Lung (tissue), 12 donors: Measurements from ENCODE around the gene CDK5RAP2. TPM values are rescaled to one million over a fixed set of nuclear protein-coding genes. Genes with fewer than 3 reads are reported as not detected.

ENCODE experiments used
- ATAC-seq: fragments of 200-7000 bp; cut with Tn5 transposase; one replicate; pipeline ENCODE4 v1.9.1; 2020; ENCODE audit warnings: moderate number of reproducible peaks; ENCODE audit not compliant: insufficient read depth, low FRiP score
- DNase-seq, 3 donors: peaks; one replicate each; pipeline ENCODE4 v3.0.0-alpha.2; 2013 to 2017
- H3K27ac ChIP-seq, 2 donors: one replicate each; pipeline ENCODE4 v1.5.1; 2013; ENCODE audit warnings: mild to moderate bottlenecking in 2 of 2, moderate library complexity in 2 of 2, control low read depth in 1 of 2, inconsistent platforms in 1 of 2, low read depth in 1 of 2, low read length in 1 of 2
- H3K27me3 ChIP-seq, 3 donors: one replicate each; pipeline ENCODE4 v1.5.1; 2013; ENCODE audit warnings: low read length in 2 of 3; ENCODE audit not compliant: control insufficient read depth in 3 of 3, insufficient read depth in 3 of 3
- H3K36me3 ChIP-seq, 4 donors: one replicate each; pipeline ENCODE4 v1.5.1; 2013; ENCODE audit warnings: low read length in 4 of 4, mild to moderate bottlenecking in 1 of 4, moderate library complexity in 1 of 4; ENCODE audit not compliant: control insufficient read depth in 4 of 4, insufficient read depth in 4 of 4
- H3K4me1 ChIP-seq, 5 donors: one replicate each; pipeline ENCODE4 v1.5.1; 2013; ENCODE audit warnings: low read length in 5 of 5, mild to moderate bottlenecking in 2 of 5, moderate library complexity in 1 of 5; ENCODE audit not compliant: control insufficient read depth in 5 of 5, insufficient read depth in 5 of 5
- H3K4me3 ChIP-seq: one replicate; pipeline ENCODE4 v1.5.1; 2013; ENCODE audit warnings: mild to moderate bottlenecking, control low read depth, moderate library complexity
- H3K9ac ChIP-seq, 2 donors: one replicate each; pipeline ENCODE4 v1.5.1; 2013; ENCODE audit warnings: low read length in 2 of 2, control low read depth in 1 of 2; ENCODE audit not compliant: insufficient read depth in 1 of 2
- H3K9me3 ChIP-seq, 4 donors: one replicate each; pipeline ENCODE4 v1.5.1; 2013; ENCODE audit warnings: low read length in 3 of 4, mild to moderate bottlenecking in 1 of 4, moderate library complexity in 1 of 4; ENCODE audit not compliant: control insufficient read depth in 4 of 4, insufficient read depth in 3 of 4
- WGBS, 2 donors: extraction: QIAGEN DNeasy Blood & Tissue Kit; methylation state at CpG; one replicate each; pipeline ENCODE4 v1.1.7; 2013; 5-methylcytosine and 5-hydroxymethylcytosine counted together
- polyA plus RNA-seq, 2 donors: library from polyadenylated mRNA; stranded (reverse); fragments of 200-250 nt; gene quantifications; one replicate each; pipeline ENCODE4 v1.2.1, GENCODE V29; 2013
- total RNA-seq, 2 donors: library from RNA; depleted of rRNA in 1 of 2; stranded (reverse); fragments of >200 nt in 1 of 2; gene quantifications; one replicate each; pipeline ENCODE4 v1.2.1, GENCODE V29; 2014 to 2021
- TF ChIP-seq, protein P1 (sequence below): IDR thresholded peaks from 2 replicates; pipeline ENCODE4 v1.5.1; 2012; ENCODE audit warnings: mild to moderate bottlenecking; ENCODE audit errors: control extremely low read depth, extremely low read depth
- donor health status: control.
- donor health status: control.
- donor health status: Bipolar disorder and iron deficiency.
- donor health status: healthy.
- donor health status: DM: yes; HTN: yes; CAD: no.

CDK5RAP2 gene
- total and polyA plus RNA-seq, 4 donors: 25.6 to 65.7 (median 35.9) TPM

DNA sequence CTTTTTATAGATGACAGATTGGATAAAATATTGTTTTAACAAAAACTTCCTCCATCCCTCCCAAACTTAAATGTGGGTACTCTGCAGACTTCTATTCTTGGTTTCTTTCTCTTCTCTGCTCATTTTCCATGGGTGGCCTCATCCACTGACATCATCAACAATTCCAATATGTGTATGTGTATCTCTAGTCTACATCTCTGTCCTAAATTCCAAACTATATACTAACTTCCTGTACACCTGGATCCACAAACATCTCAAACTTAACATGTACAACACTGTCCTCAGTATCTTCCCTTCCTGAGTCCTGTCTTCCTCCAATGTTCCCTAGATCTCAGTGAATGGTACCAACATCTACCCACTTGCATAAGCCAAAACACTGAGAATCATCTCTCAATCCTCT lies 28.5 kb upstream of the CDK5RAP2 start:
- Histone ChIP-seq H3K27ac (no peak overlapping the region), H3K4me1 (no peaks in the 10 kb centered on the region), H3K4me3 (no peak overlapping the region), H3K27me3 (no peaks in the 10 kb centered on the region), H3K9me3 (no peaks in the 10 kb centered on the region), H3K9ac (no peak overlapping the region), H3K36me3 (peaks cover 3 to 24% (median 10%) of the 10 kb centered on the region in 4 donors)
- TF ChIP-seq, protein P1, sequence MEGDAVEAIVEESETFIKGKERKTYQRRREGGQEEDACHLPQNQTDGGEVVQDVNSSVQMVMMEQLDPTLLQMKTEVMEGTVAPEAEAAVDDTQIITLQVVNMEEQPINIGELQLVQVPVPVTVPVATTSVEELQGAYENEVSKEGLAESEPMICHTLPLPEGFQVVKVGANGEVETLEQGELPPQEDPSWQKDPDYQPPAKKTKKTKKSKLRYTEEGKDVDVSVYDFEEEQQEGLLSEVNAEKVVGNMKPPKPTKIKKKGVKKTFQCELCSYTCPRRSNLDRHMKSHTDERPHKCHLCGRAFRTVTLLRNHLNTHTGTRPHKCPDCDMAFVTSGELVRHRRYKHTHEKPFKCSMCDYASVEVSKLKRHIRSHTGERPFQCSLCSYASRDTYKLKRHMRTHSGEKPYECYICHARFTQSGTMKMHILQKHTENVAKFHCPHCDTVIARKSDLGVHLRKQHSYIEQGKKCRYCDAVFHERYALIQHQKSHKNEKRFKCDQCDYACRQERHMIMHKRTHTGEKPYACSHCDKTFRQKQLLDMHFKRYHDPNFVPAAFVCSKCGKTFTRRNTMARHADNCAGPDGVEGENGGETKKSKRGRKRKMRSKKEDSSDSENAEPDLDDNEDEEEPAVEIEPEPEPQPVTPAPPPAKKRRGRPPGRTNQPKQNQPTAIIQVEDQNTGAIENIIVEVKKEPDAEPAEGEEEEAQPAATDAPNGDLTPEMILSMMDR: no peak
- no peak for DNase-seq
- no peak for ATAC-seq

DNA sequence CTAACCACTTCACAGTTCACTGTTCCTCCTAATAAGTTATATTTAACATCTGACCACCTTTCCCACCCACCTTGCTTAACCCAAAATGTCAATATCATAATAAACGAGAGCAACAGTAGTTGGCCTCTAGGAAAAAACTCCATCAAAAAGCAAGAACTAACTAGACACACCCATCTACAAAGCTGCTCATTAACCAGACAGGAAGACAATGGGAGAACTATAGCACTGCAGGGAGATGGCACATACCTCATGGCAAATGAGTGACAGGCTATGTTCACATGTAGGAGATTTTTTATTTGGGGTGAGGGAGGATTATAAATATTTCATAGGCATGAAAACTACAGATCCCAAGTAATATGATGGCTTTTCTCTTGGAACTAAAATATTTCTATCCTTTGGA lies 23.6 kb upstream of the CDK5RAP2 start:
- H3K27me3 ChIP-seq: no peaks in the 10 kb centered on the region
- H3K9me3 ChIP-seq: no peaks in the 10 kb centered on the region
- DNase-seq (no peak), ATAC-seq (no peak)
- no peaks in the 10 kb centered on the region for H3K4me1 ChIP-seq
- H3K27ac ChIP-seq: no peak overlapping the region
- peaks cover 3 to 24% (median 10%) of the 10 kb centered on the region in 4 donors for H3K36me3 ChIP-seq
- no peak overlapping the region for H3K9ac ChIP-seq
- no peak overlapping the region for H3K4me3 ChIP-seq
- 70 to 78% methylated on average over 1 of the region's 1 CpG for WGBS, 2 donors
- TF ChIP-seq, protein P1: no peak

DNA sequence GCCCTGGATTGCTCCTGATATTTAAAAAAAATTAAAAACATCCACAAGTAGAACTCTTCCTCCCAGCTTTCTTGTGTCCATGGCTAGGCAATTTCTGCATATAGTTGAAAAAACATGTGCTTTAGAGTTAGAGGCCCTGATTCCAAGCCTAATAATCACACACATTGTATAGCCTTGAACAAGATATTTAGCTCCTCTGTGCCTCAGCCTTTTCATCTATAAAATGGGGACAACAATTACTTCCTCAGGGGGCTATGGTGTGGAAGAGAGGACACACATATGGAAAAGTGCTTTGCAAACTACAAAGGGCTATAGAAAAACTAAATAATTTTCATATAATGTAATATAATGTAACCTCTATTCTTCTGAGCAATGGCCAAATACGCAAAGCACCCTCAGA lies 23.0 kb upstream of the CDK5RAP2 start:
- DNase-seq: no peak
- no peaks in the 10 kb centered on the region for H3K4me1 ChIP-seq
- no peak overlapping the region for H3K4me3 ChIP-seq
- H3K36me3 ChIP-seq: peaks cover 3 to 21% (median 10%) of the 10 kb centered on the region in 4 donors
- TF ChIP-seq, protein P1: no peak
- 94 to 100% methylated on average over 1 of the region's 1 CpG for WGBS, 2 donors
- H3K27me3 ChIP-seq: no peaks in the 10 kb centered on the region
- no peak for ATAC-seq
- H3K9me3 ChIP-seq: no peaks in the 10 kb centered on the region
- no peak overlapping the region for H3K9ac ChIP-seq
- no peak overlapping the region for H3K27ac ChIP-seq

DNA sequence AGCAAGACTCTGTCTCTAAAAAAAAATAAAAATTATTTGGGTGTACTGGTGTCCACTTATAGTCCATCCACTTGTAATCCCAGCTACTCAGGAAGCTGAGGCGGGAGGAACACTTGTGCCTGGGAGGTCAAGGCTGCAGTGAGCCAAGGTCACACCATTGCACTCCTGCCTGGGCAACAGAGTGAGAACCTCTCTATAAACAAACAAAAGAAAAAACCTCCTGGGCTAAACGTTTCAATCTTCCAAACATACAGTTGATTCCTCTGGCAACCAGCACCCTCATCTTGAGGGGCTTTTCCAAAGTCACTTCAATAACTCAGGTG lies 13.9 kb upstream of the CDK5RAP2 start:
- 36 to 69% methylated on average over 2 of the region's 2 CpGs for WGBS, 2 donors
- no peak for ATAC-seq
- TF ChIP-seq, protein P1: no peak
- Histone ChIP-seq H3K27ac (no peak overlapping the region), H3K9ac (no peak overlapping the region), H3K36me3 (no peaks in the 10 kb centered on the region), H3K4me1 (no peaks in the 10 kb centered on the region), H3K27me3 (no peaks in the 10 kb centered on the region), H3K9me3 (no peaks in the 10 kb centered on the region), H3K4me3 (no peak overlapping the region)
- DNase-seq: no peak
